ENCODE measurements around the gene CLMN.

GRCh38 chr14:95359994-95360826 lies 40.5 kb upstream of the CLMN start:
- no peak for TF ChIP-seq CTCF (IDR thresholded peaks at IDR 0.05)
- no peak for TF ChIP-seq EZH2 (IDR thresholded peaks at IDR 0.05; ENCODE audit: borderline replicate concordance, insufficient read depth, low read depth, low read length, poor library complexity, severe bottlenecking)
